Measurements from ENCODE around the gene ERICH2.

GRCh38 chr2:170722301-170722700, 47.9 kb upstream of the ERICH2 start:
- no peak for TF ChIP-seq CTCF (conservative IDR thresholded peaks at IDR 0.05 in 1 of 2, IDR thresholded peaks at IDR 0.05 in 1 of 2; ENCODE audit: extremely low read depth in 1 of 2, insufficient read depth in 1 of 2, low read depth in 1 of 2, low read length in 2 of 2)
- no peak for TF ChIP-seq EZH2 (IDR thresholded peaks at IDR 0.05; ENCODE audit: borderline replicate concordance, low read length)
